DMS79 (cell line): ENCODE results near the gene GOLGA6C.
"Not testable (repeated sequence)": the region's sequence is repeated elsewhere in the genome, so short reads cannot be mapped to it uniquely, and the experiment has no call there.

ENCODE experiments used
- DNase-seq: peaks from one replicate; lab custom pipeline; 2025; lab: John Stamatoyannopoulos, UW

The GOLGA6C gene

DNA sequence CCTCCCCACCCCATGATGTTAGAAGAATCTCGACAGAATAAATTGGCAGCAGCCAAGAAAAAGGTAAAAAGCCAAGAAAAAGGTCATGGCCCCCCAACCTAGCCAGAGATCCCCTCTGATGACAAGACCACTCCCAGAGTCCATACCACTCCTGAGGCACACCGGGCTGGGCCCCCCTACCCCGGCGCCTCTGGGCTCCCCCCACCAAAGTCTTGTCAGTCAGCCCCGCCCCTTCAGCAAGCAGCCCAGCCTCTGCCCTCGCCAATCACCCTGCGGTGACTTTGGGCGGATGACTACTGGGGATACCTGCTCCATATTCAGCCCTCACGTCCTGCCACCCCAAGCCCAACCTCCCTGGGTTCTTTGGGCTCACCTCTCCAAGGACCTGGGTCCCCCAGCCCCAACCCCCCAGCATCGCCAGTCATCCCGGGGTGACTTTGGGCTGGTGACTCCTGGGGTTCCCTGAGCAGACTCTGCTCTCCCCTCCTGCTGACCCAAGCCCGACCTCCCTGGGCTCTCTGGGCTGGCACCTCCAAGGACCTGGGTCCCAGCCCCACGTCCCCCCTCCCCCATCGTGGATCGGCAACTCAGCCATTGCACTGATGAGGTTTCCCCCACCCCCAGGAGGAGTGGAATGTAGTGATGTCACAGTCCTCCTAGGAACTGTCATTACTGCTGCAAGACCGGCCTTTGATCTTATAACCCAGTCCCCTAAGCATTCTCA, 648 bp downstream of the GOLGA6C start:
- not testable (repeated sequence) for DNase-seq

DNA sequence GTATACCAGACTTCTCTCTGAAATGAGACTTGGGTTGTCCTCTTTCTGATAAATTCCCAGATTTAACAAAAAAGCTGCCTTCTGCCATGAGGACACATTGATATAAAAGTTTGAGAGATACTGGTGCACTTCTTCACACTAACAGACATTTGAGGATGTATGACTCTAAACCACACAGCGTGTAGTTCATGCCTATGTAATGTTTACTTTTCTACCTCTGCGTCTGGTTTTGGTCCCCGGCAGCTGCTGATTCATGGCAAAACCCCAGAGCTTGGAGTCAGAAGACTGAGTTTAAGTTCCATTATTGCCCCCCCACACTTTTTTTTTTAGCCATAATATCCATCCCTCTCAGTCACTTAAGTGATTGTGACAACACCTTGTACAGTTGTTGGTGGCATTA, 1.7 kb downstream of the GOLGA6C start:
- not testable (repeated sequence) for DNase-seq

DNA sequence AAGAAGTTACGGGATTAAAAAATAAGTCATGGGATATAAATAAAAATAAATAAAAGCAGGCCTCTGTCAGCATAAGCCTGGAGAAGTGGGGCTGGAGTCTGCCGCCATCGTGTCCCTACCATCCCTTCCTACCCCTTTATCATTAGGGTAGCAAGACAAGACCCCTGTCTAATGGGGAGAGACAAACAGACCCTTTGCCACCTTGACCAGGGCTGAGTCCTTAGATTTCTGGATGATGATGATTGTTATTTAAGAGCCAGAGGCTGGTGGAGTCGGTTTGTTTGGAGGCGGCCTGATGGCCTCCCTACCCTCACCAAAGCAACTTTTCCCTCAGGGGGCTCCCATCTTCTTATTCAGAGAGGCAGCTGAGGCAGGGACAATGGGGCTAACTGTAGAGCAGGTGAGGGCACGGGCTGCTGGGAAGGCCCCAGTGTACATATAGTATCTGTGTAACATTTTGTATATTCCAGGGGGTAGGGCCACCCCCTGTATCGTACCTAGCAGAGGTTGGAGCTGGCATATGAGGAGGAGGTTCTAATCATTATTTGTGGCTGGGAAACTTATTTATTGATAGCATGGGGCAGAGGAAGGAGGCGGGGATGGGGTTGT, 15.7 kb downstream of the GOLGA6C start:
- DNase-seq: not testable (repeated sequence)

DNA sequence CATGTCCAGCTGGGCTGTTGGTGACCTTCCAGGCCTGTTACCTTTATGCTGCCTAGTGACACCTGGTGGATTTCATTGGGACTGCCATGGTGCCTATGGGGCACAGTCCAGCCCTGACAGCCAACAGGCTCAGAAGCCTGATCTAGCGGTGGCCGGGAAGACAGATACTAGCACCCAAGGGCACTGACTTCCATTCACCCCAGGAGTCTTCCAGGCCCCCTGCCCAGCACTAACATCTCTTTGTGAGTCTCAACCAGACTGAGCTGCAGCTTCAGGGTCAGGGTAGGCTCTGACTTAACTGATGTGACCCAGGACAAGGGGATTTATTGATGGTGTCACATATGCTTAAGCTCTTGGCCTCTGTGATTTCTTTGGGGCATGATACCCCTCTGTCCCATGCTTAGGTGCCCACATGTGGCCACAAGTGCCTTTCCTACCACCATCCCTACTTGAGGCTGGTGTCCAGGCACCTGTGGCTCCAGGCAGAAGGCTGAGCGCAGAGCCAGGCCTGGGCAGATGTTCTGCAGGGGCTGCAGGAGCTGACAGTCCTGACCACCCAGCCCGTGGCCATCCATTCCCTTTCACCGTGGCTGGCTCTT, 16.5 kb downstream of the GOLGA6C start:
- DNase-seq: not testable (repeated sequence)

DNA sequence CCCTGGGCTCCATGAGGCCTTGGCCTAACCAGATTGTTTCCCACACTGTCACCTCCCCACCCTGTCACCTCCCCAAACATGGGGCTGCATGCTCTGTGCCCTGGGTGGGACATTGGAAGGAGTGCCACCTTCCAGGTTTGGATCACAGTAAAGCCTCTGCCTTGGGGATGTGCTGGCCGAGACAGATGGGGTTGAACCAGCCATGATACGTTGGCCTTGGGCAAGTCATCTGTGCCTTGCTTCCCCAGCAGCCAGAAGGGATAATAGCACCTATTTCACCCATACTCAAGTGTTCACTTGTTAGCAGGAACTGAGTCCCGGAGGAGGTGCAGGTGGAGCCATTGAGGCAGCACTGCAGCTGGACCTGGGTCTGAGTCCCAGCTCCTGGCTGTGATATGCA, 17.5 kb downstream of the GOLGA6C start:
- DNase-seq: not testable (repeated sequence)

DNA sequence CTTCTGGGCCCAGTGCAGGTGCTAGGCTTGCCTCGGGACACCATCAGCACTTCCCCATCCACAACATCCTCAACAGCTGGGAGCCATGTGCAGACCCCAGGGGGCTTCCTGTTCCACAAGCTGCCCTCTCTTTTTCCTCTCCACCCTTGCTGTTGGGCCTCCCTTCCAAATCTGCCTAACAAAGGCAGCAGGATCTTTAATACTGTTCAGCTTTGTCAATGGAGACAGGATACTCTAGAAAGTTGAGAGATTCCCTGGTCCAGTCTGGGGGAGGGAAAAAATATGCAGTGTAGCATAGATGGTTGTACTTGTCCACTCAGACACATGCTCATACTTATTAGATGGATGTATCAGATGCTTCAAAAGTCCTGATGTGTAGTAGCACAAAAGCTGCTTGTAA, 20.4 kb downstream of the GOLGA6C start:
- not testable (repeated sequence) for DNase-seq

DNA sequence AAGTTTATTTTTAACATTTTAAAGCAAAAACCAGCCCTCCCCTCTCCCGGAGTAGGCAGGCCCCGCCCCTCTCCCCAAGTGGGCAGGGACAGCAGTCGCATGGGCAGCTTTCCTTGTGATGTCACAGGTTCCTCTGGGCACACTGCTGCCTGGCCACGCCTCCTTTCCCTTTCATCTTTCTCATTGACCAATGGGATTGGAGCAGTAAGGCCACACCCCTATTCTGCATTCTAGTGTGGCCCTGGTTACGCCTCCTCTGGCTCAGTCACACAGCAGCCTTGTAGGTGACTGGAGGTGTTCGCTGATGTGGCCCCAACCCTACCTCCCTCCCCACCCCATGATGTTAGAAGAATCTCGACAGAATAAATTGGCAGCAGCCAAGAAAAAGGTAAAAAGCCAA, 24.4 kb downstream of the GOLGA6C start, which contains the start of gene GOLGA6D:
GOLGA6D (plus strand) TSS at position 264 of the 400 bp plus-strand sequence; CDS start at position 305, 41 bp downstream.
- DNase-seq: not testable (repeated sequence)

DNA sequence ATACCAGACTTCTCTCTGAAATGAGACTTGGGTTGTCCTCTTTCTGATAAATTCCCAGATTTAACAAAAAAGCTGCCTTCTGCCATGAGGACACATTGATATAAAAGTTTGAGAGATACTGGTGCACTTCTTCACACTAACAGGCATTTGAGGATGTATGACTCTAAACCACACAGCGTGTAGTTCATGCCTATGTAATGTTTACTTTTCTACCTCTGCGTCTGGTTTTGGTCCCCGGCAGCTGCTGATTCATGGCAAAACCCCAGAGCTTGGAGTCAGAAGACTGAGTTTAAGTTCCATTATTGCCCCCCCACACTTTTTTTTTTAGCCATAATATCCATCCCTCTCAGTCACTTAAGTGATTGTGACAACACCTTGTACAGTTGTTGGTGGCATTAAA, 26.0 kb downstream of the GOLGA6C start:
- not testable (repeated sequence) for DNase-seq

DNA sequence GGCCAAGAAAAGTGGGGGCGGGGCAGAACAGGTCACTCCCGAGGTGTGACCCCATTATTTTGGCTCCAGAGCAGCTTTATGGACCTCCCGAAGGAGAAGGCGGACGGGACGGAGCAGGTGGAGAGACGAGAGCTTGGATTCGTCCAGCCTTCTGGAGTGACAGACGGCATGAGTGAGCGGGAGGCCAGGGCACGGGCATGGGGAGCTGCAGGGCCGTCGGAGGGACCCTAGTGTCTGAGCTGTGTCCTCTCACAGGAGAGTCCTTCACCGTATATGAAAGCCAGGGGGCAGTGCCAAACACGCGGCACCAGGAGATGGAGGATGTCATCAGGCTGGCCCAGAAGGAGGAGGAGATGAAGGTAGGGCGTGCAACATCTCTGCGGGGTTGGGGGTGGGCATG, 35.5 kb downstream of the GOLGA6C start:
- not testable (repeated sequence) for DNase-seq

DNA sequence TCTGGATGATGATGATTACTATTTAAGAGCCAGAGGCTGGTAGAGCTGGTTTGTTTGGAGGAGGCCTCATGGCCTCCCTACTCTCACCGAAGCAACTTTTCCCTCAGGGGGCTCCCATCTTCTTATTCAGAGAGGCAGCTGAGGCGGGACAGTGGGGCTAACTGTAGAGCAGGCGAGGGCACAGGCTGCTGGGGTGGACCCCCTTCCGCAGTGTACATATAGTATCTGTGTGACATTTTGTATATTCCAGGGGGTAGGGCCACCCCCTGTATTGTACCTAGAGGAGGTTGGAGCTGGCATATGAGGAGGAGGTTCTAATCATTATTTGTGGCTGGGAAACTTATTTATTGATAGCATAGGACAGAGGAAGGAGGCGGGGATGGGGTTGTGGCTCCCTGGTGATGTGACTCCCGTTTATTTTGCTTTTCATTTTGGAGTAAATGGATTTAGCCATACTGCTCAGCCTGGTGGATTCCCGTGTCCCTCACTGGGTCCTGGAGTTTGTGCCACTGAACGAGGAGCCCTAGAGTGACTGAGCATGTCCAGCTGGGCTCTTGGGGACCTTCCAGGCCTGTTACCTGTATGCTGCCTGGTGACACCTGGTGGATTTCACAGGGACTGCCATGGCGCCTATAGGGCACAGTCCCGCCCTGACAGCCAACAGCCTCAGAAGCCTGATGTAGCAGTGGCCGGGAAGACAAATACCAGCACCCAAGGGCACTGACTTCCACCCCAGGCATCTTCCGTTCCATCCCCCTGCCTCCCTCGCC, 40.6 kb downstream of the GOLGA6C start:
- DNase-seq: not testable (repeated sequence)

DNA sequence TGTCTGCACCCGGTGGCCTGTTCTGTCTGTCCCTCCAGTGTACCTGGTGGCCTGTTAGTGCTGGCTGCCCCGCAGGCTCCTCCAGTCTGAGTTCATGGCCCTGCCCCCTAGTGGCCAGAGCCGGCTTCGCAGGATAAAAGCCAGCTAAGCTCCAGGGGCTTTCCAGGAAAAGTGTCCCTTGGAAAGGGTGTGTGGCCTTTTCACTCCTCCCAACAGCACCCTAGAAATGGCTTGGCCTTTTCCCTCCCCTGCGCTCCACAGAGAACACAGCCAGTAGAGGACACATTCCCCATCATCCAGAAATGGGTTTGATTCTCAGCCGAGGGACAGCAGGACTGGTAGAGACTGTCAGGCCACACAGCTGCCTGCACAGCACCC, 41.2 kb downstream of the GOLGA6C start:
- not testable (repeated sequence) for DNase-seq

DNA sequence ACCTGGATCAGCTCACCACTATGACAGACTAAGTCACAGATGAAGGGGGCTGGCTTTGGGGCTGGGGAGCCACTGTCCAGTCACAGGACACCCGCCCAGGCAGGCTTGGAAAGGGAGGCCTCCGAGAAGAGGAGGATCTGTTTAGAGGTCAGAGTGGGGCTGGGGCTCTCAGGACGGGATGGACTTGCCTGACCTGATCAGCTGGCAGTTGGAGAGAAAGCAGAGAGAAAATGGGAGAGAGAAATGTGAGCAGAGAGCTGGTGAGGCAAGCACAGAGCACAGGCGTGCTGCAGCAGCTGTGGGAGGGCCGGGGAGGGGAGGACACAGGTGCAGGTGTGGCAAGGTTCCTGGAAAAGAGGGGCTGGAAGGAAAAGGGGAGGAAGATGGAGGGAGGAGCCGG, 41.9 kb downstream of the GOLGA6C start:
- not testable (repeated sequence) for DNase-seq

DNA sequence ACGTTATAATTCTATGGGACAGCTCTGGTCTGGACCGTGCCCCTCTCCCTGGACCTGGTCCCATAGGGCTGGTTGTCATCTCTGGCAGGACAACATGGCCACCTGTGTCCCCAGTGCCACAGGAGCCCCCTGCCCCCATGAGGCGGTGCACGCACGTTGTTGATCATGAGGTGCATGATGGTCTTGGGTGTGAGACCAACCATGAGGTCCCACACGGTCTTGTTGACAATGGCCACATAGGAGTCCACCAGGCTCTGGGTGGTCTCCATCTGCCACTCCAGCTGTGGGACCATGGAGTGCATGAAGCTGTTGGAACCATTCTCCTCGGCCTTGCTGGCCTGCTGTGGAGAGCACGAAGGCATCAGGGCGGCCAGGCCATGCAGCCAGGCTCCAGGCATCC, 44.2 kb downstream of the GOLGA6C start:
- DNase-seq: no peak

DNA sequence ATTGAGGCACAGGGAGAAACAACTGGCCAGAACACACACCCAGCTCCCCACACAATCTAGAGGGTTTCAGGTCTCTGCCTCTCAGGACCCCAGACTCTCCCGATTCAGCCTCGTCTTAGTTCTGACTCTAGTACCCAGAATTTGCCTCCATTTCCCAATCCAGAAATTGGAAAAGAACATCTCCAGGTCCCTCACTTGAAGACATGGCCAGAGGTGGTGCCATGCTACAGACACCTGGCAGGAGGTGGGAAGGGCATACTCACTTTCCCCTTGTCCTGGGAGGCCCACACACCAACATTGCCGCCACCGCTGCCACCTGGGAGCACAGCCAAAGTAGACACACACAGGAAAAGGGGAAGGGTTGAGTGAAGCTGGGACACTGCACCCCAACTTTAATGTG, 44.6 kb downstream of the GOLGA6C start:
- DNase-seq: not testable (repeated sequence)

DNA sequence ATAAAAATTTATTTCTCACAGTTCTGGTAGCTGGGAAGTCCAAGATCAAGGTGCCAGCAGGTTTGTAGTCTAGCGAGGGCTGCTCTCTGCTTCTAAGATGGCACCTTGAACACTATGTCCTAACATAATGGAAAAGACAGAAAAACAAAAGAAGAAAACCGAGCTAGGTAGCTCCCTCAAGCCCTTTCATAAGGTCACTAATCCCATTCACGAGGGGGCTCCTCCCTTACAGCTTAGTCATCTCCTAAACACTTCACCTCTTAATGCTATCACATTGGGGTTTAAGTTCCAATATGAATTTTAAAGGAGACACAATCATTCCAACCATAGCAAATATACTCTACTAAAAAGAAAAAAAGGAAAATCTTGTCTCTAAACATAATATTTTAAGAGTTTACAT, 48.1 kb downstream of the GOLGA6C start:
- no peak for DNase-seq

DNA sequence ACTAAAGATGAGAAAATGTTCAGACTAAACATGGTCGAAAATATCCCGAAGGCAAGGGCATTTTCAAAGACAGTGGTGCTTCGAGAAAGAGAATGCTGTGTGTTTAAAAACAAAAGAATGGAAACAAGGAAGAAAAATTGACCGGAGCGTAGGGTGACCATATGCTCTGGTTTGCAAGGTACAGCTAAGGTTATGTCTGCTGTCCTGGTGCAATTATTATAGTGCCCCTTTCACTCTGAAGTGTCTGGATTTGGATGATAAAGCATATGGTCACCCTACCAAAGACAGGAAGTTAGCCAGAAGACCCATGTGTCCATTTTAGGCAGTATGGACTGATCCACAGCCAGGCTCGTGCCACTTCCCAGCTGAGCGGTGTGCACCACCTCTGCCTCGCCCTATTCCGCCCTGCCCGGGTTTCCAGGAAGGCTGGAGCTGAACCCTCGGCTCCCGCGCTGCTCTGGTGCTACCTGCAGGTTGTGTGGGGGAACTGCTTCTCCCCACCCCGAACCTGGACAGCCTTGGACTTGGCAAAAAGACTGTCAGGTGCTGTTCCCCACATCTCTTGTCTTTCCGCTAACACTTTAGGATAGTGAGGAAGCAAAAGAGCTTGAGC, 49.8 kb downstream of the GOLGA6C start:
- DNase-seq: peak; percentile 2

DNA sequence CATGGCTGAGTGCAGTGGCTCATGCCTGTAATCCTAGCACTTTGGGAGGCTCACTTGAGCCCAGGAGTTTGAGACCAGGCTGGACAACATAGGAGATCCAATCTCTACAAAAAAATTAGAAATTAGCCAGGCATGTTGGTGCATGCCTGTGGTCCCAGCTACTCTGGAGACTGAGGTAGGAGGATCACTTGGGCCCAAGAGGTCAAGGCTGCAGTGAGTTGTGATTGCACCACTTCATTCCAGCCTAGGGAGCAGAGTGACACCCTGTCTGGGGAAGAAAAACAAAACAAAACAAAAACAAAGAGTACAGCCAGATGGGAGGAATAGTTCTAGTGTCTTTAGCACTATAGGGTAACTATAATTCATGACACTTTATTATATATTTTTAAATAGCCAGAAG, 51.6 kb downstream of the GOLGA6C start:
- DNase-seq: no peak

DNA sequence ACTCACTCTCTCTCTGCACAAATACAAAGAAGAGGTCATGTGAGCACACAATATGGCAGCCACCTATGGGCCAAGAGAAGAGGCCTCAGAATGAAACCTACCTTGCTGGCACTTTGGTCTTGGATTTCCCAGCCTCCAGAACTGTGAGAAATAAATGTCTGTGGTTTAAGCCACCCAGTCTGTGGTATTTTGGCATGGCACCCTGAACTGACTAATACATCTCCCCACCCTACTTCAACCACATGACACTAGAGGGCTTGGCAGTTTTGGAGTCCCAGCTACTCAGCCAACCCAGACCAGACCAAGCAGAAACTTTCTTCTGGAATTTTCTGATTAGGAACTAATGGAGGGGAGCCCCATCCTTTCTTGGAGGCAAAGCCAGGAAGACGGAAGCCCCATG, 54.4 kb downstream of the GOLGA6C start:
- not testable (repeated sequence) for DNase-seq

DNA sequence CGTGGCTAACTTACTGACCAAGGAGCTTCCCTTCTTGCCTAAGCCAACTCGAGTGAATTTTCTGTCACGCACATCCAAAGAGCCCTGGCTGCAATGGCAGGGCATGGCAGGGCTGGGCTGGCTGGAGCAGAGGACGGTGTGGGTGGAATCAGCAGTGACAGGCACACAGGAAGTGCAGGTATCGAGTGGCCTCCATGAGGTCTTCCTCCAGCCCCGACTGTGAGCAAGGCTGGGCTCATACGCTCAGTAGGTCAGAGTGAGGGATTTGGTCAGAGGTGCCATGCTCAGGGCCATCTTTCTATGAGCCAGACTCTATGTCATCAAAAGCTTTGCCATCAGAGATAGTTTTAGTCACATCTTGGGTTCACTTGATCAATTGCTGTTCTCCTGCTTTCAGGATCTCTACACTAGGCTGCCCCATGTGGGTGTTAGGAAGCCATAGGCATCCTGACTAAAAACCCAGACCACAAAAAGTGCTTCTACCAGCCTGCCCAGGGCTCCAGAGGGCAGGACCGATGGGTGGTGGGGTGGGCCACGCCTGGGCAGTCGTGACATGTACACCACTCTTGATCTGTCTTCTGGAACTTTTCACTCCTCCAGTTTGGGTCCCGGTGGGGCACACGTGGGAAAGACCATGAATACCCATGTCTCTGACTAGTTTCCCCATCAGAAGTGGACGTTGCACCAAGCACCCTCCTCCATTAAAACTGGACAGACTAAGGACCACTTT, 55.1 kb downstream of the GOLGA6C start:
- no peak for DNase-seq

DNA sequence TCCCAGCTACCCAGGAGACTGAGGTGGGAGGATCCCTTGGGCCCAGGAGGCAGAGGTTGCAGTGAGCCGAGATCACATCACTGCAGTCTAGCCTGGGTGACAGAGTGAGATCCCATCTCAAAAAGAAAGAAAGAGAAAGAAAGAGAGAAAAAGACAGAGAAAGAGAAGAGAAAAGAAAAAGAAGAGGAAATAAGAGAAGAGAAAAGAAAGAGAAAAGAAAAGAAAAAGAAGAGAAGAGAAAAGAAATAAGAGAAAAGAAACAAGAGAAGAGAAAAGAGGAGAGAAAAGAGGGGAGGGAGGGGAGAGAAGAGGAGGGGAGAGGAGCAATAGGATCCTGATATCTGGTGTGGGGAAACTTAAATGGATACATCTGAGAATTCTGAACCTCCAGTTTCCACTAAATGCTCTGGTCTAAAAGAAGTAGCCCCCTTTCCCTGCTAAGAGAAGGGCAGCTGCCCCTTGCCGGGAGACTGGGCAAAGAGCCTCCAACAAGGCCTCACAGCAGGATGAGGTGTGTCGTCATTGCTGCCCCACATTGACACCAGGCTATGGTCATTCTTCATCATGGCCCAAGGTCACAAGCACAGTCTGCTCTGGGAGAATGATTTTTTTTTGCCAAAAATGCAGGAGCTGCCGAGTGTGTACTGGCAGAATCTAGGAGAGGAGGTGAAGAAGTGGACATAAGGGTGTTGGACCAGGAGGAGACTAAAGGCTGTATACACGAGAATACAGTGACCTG, 56.6 kb downstream of the GOLGA6C start:
- DNase-seq: no peak
